Cerebellar nuclear complex (tissue), 1 donor: ENCODE results near the gene HDAC10.

Experiments
- DNase-seq, 2 experiments: peaks; one replicate each; lab custom pipeline; 2025; lab: John Stamatoyannopoulos, UW

Gene HDAC10

GRCh38 chr22:50250555-50251476, at the start of gene HDAC10:
HDAC10 (minus strand) TSS chr22:50251265; CDS start chr22:50251032, 233 bp downstream.
- DNase-seq: no peak

- no peak for DNase-seq
Measured at GRCh38 chr22:50300620-50301257, 49.7 kb upstream of the HDAC10 start.

- no peak for DNase-seq
Measured at GRCh38 chr22:50299785-50300619, 48.9 kb upstream of the HDAC10 start.

- DNase-seq: no peak
Measured at GRCh38 chr22:50298937-50299784, 48.1 kb upstream of the HDAC10 start.

- DNase-seq: no peak
Measured at GRCh38 chr22:50298266-50298637, 47.2 kb upstream of the HDAC10 start.

GRCh38 chr22:50297510-50298265, 46.6 kb upstream of the HDAC10 start:
- no peak for DNase-seq

- DNase-seq: no peak
Measured at GRCh38 chr22:50296658-50297490, 45.8 kb upstream of the HDAC10 start.

- DNase-seq: no peak
Measured at GRCh38 chr22:50294319-50294656, 43.2 kb upstream of the HDAC10 start.

- no peak for DNase-seq
Measured at GRCh38 chr22:50293441-50294318, 42.6 kb upstream of the HDAC10 start.

- no peak for DNase-seq
Measured at GRCh38 chr22:50292643-50293440, 41.8 kb upstream of the HDAC10 start.

GRCh38 chr22:50289942-50290630, 39.0 kb upstream of the HDAC10 start:
- DNase-seq: no peak

- no peak for DNase-seq
Measured at GRCh38 chr22:50289151-50289941, 38.3 kb upstream of the HDAC10 start.

- no peak for DNase-seq
Measured at GRCh38 chr22:50287731-50288130, 36.7 kb upstream of the HDAC10 start.

- no peak for DNase-seq
Measured at GRCh38 chr22:50286701-50287318, 35.7 kb upstream of the HDAC10 start.

- DNase-seq: no peak
Measured at GRCh38 chr22:50286275-50286674, 35.2 kb upstream of the HDAC10 start.

GRCh38 chr22:50285568-50286229, 34.6 kb upstream of the HDAC10 start:
- DNase-seq: no peak
